Measurements from ENCODE around the gene BRD3. TPM values are rescaled to one million over a fixed set of nuclear protein-coding genes. Genes with fewer than 3 reads are reported as not detected.

The BRD3 gene
- total and polyA plus RNA-seq, 2 of the 8 experiments (the other 6 are each of a cell fraction or from before 2014, with no cell fraction given): 31.0 to 82.7 TPM

- Histone ChIP-seq H4K91ac (replicated peaks; ENCODE audit: insufficient read length, low read length) (no peak overlapping the region), H4K20me1 (replicated peaks in 1 of 2; ENCODE audit: control insufficient read depth in 1 of 2, insufficient read depth in 2 of 2, low read length in 2 of 2) (peaks cover 0 to 10% of the 10 kb centered on the region in 2 experiments), H4K5ac (ENCODE audit: insufficient read length, low read depth, low read length) (no peak overlapping the region), H2BK5ac (ENCODE audit: low read depth, low read length) (no peak overlapping the region), H3K4me1 (replicated peaks in 1 of 4; ENCODE audit: control insufficient read depth in 3 of 4, insufficient read depth in 4 of 4, low read length in 3 of 4) (peaks cover 0 to 4% (median 4%) of the 10 kb centered on the region in 4 experiments; a peak in 5 of 7 replicates), H3K4me2 (ENCODE audit: insufficient read depth in 1 of 2, low read depth in 2 of 2, low read length in 2 of 2) (no peak overlapping the region), H3K4ac (replicated peaks; ENCODE audit: insufficient read length, low read depth, low read length) (no peak overlapping the region), H3K18ac (ENCODE audit: extremely low read depth, low read length) (no peak overlapping the region), H3K9ac (replicated peaks in 1 of 4; ENCODE audit: extremely low read depth in 1 of 4, low read depth in 3 of 4, low read length in 3 of 4) (no peak overlapping the region), H3K23ac (ENCODE audit: insufficient read length) (no peak overlapping the region), H3K23me2 (ENCODE audit: low read depth, low read length) (peaks cover 4% of the 10 kb centered on the region), H3K79me1 (ENCODE audit: low read depth, low read length) (no peaks in the 10 kb centered on the region), H2AFZ (ENCODE audit: low read length) (no peak overlapping the region), H3K14ac (ENCODE audit: insufficient read length) (no peak overlapping the region), H4K8ac (ENCODE audit: extremely low read depth, insufficient read depth, low read length) (0 out of 2 replicates have a peak overlapping the region, but pooled peaks have one; percentile 80), H3K9me3 (ENCODE audit: insufficient read depth in 2 of 2, low read depth in 1 of 2, low read length in 1 of 2) (no peaks in the 10 kb centered on the region), H2BK12ac (ENCODE audit: low read depth, low read length) (no peak overlapping the region), H2AK5ac (ENCODE audit: low read depth, low read length) (no peak overlapping the region), H3K27me3 (replicated peaks in 1 of 4; ENCODE audit: control insufficient read depth in 3 of 4, extremely low read depth in 1 of 4, insufficient read depth in 3 of 4, low read length in 3 of 4) (no peaks in the 10 kb centered on the region), H2BK15ac (ENCODE audit: low read length) (no peak overlapping the region), H3K36me3 (ENCODE audit: control insufficient read depth in 2 of 4, insufficient read depth in 4 of 4, low read length in 3 of 4) (peaks cover 6 to 25% (median 12%) of the 10 kb centered on the region in 4 experiments), H3K79me2 (ENCODE audit: control insufficient read depth in 1 of 2, insufficient read depth in 2 of 2, low read length in 2 of 2) (no peaks in the 10 kb centered on the region), H3K56ac (replicated peaks; ENCODE audit: insufficient read length, low read depth, low read length) (no peak overlapping the region), H2BK20ac (ENCODE audit: low read length) (no peak overlapping the region), H2BK120ac (replicated peaks; ENCODE audit: low read depth, low read length) (no peak overlapping the region), H3K27ac (ENCODE audit: low read depth, low read length) (no peak overlapping the region), H3K4me3 (ENCODE audit: extremely low read depth in 1 of 4, insufficient read depth in 2 of 4, low read depth in 3 of 4, low read length in 4 of 4) (no peak overlapping the region)
- ChIA-PET POLR2A (ENCODE audit: partially characterized antibody) (interaction anchor here (0.7 to 2.3 kb wide), 3 partner anchors 11 to 1545 kb away, joined by 3 to 11 read pairs (median 5); no protein-coding TSS in a partner anchor), CTCF (ENCODE audit: partially characterized antibody) (interaction anchor here (0.7 to 1.2 kb wide), 3 partner anchors 17 to 130 kb away, joined by 3 to 8 read pairs (median 3); no protein-coding TSS in a partner anchor)
- DNase-seq (ENCODE audit: low read depth in 1 of 2, low spot score in 2 of 2): no peak
- FAIRE-seq: no peak
- WGBS, 2 experiments (ENCODE audit: extremely low coverage in 1 of 2, insufficient coverage in 1 of 2, insufficient read length in 1 of 2, insufficient replicate concordance in 2 of 2, low coverage in 1 of 2, low lambda C conversion rate in 2 of 2, missing lambda C conversion rate in 1 of 2): 89 to 100% methylated on average over 1 to 9 of the region's 9 CpGs
- TF ChIP-seq SIN3A (conservative IDR thresholded peaks at IDR 0.05 in 1 of 2, IDR thresholded peaks at IDR 0.05 in 1 of 2; ENCODE audit: low read depth in 1 of 2, low read length in 2 of 2) (no peak), USF2 (IDR thresholded peaks at IDR 0.05; ENCODE audit: low read length) (no peak), EGR1 (IDR thresholded peaks at IDR 0.05; ENCODE audit: borderline replicate concordance, low read depth, low read length) (no peak), RNF2 (IDR thresholded peaks at IDR 0.05; ENCODE audit: borderline replicate concordance, low read depth, low read length, missing control alignments, poor library complexity, severe bottlenecking) (no peak), HDAC2 (IDR thresholded peaks at IDR 0.05; ENCODE audit: borderline replicate concordance in 1 of 2, low read depth in 2 of 2, low read length in 2 of 2) (no peak), RBBP5 (IDR thresholded peaks at IDR 0.05; ENCODE audit: borderline replicate concordance, low read depth, low read length) (no peak), CBX8 (IDR thresholded peaks at IDR 0.05; ENCODE audit: borderline replicate concordance, low read depth, low read length) (no peak), GABPA (IDR thresholded peaks at IDR 0.05; ENCODE audit: borderline replicate concordance, insufficient read depth, low read length) (no peak), BCL11A (IDR thresholded peaks at IDR 0.05; ENCODE audit: low read depth in 2 of 2, low read length in 2 of 2) (no peak), NRF1 (IDR thresholded peaks at IDR 0.05; ENCODE audit: low read depth, low read length) (no peak)
Measured at GRCh38 chr9:134028076-134028475, 39.8 kb downstream of the BRD3 start.
